NCI-H2171 treated with DMSO at 0.1 percent for 48 hours (cell line): ENCODE data around the gene MPEG1.

Experiments used
- DNase-seq: peaks from one replicate; lab custom pipeline; 2025; lab: John Stamatoyannopoulos, UW

Gene MPEG1

DNA sequence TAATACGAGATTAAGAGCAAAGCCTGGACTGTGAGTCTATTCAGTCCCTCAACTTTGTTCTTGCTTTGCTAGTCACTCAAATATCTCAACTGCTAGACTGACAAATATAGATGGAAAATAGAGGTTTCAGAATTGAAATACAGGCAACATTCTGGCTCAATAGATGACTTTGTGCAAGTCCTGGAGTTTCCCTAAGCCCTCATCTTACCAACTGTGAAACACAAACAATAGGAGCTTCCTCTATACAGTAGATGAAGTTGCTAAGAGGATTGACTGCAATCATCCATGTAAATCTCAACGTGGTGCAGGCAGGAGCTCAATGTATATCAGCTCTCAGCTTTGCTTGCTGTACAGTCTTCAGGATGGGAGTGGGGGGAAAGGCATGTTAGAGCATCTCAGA, 6.2 kb upstream of the MPEG1 start:
- DNase-seq: no peak

DNA sequence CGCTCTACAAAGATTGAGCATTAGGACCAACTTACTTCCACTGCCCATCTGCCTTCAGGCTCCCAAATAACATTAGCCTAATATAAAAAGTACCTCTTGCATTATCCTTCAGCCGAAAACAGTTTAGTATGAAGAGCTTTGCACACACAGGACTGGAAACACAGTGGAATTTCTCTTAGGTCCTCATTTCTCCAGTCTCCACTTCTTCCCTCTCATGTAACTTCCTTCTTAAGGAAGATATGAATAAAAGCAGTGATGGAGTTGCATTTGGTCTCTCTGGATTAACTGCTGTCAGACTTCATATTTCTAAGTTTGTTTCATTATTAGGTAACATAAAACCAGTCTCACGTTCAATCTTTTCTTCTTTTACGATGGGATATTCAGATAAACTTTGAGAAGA, 5.6 kb upstream of the MPEG1 start:
- no peak for DNase-seq

DNA sequence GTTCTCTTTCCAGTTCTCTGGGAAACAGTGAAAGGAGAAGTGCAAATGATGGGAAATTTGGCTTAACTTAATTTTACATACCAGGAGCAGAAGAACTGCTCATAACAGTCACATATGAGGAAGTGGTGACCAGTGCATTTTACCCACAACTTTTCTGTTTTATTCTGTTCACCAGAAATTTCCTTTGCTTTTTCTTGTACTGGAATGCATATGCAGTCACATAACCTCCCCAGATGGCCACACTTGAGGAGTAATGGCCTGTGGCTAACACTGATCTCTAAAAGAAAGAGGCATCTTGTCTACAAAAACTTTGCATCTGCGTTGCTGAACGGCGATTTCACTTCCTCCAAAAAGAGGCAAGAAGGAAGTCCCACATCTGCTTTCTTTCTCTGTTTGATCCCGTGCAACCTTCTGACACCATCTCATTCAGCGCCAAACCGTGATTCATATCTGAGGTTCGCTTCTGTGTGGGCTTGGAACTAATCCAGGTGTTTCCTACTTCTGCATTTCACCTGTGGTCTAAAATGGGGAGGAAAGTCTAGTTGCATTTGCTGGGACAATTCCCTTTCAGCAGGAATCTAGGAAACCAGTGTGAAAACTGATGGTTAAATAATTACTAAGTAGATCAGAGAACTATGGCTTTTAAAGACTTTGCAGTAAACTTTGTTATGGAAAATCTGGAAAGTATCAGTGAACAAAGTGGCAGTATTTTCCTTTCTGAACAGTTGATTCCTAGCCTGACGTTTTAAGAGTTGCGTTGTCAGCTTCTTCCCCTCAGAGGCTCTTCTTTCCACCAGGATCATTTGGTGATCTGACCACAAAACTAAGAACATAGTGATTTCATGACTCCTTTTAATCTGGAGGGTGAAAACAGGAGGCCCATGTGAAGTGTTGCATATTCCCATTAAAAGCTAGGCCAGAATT, 4.2 kb upstream of the MPEG1 start:
- DNase-seq: no peak

DNA sequence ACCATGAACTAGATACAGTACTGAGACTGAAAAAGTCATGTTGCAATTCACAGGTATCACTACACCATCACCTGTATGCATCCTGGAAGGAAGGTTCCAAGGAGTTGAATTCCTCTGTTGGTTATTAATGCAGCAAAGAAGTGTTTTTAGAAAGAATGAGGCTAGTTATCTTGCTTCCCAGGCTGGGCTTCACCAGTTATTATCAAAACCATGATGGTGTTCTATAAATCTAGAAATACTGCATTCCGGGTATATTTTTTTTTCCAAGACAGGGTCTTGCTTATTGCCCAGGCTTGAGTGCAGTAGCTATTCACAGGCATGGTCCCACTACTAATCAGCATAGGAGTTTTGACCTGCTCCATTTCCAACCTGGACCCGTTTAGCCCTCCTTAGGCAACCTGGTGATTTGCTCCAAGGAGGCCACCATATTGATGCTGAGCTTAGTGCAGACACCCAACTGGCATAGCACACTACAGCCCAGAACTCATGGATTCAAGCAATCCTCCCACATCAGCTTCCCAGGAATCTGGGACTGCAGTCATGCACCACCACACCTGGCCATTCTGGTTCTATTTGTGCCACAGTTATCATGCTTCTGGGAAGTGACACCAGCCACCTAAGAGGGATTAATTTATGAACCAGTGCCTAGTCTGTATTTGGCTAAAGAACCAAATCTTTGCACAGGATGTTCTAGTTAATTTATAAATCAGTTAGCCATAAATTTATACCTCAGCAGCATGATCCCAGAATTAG, 1.6 kb upstream of the MPEG1 start:
- DNase-seq: no peak

- DNase-seq: no peak
These were observed 505 bp downstream of the MPEG1 start for GRCh38 chr11:59212222-59212621.

DNA sequence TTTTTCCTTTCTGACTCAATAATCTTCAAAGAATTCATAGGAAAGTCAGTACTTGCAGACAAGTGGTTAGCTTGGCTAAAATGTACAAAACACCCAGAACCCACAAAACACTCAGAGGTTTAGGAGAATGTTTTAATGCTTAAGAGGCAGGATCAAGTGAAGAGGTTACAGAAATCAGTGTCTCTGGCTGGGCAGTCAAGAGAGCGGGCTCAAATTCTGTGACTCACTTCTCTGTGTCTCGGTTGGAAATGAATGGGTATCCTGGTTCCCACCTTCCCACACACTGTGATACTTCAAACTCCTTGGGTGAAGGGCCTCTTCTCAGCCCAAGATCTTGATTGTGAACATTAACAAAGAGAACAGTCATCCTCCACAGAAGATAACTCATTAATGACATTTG, 3.8 kb downstream of the MPEG1 start:
- no peak for DNase-seq

GRCh38 chr11:59207988-59208451, 4.7 kb downstream of the MPEG1 start:
- DNase-seq: no peak

DNA sequence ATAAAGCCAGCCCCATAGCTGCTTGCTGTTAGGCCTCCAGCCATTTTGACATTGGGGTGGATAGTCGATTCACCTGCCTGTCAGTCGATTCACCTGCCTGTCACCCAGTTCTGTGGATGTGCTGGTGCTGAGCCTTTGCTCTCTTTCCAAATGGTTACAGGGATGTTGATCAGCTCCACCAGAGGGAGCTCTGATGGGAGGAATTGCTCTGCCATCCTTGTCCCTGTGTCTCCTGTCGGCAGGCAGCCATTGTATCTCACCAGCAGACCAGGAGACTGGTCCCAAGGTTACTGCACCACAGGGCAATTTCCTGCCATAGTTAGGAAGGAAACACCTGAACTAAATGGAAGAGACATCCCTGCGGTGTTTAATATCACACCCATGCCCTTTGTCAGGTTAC, 6.1 kb downstream of the MPEG1 start:
- DNase-seq: no peak

DNA sequence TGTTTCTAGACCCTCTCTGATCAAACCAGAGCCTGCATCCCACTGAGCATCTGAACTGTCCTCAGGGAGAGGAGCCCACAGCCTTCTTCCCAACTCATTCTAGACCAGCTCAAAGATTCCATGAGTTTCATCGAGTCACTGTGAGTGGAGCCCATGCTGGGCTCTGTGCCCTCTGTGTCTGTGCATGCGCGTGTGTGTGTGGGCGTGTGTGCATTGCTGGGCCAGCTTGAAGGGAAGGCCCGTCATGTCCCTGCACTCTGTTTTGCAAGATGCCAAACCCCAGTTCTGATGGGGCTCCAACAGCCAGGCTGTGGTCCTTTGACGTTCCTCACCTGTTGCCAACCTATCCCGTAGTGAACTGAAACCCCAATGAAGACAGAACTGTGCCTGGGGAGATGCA, 7.1 kb downstream of the MPEG1 start:
- DNase-seq: no peak

- no peak for DNase-seq
These were observed 8.0 kb downstream of the MPEG1 start for GRCh38 chr11:59204746-59205145.

- no peak for DNase-seq
These were observed 11.4 kb downstream of the MPEG1 start for GRCh38 chr11:59201353-59201752.

DNA sequence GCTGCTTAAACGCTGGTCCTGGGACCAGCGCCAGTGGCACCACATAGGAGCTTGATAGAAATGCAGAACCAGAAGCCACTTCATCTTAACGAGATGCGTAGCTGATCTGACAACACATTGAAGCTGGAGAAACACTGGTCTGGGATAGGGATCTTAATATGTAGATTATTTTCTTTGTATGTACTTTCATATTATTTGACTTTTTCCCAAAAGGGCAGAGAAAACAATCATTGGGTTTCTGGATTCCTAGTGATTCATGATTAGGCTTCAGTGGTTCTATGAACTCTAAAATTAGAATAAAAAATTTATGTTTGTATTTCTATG, 12.3 kb downstream of the MPEG1 start:
- DNase-seq: no peak

- DNase-seq: no peak
These were observed 12.9 kb downstream of the MPEG1 start for GRCh38 chr11:59199546-59200422.

GRCh38 chr11:59198726-59199125, 14.0 kb downstream of the MPEG1 start:
- DNase-seq: no peak

DNA sequence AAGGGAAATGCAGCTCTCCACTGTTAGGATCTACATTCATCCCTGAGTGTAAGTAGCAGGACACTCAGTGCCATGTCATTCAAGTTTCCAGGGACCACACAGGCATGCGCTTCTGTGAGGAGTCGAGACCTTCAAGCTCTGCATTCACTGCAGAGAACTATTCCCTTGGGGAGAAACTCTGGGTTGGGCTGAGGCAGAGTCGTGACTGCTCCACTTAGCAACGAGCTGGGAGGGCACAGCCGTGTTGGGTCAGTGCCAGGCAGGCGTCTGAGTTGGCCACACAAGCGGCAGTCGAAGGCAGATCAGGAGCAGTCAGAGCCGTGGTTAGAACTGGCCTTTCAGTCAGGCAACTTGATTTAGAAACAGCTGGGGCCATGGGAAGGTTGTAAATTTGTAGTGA, 14.7 kb downstream of the MPEG1 start:
- no peak for DNase-seq

GRCh38 chr11:59196777-59197176, 15.9 kb downstream of the MPEG1 start:
- DNase-seq: no peak

- DNase-seq: no peak
These were observed 17.1 kb downstream of the MPEG1 start for GRCh38 chr11:59195586-59195985.

- no peak for DNase-seq
These were observed 19.1 kb downstream of the MPEG1 start for GRCh38 chr11:59193587-59194130.

- DNase-seq: no peak
These were observed 20.2 kb downstream of the MPEG1 start for GRCh38 chr11:59192446-59193020.

- DNase-seq: no peak
These were observed 20.8 kb downstream of the MPEG1 start for GRCh38 chr11:59191890-59192289.

DNA sequence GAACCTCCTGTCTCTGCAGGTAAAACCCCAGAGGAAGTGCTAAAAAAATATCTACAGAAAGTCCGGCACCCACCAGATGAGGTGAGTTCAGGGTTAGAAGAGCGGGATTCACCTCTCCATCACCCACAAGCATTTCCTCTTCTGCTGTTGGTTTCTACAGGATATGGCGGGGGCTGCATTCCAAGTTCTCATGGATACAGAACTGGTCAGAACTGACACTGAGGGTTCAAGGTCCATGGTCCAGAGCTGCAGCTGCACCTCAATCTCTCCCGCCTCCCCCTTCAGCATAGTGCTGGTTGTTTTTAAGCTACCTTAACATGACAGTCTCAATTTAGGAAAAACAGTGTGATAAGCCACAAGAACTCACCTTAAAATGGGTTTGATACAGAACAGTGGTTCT, 21.6 kb downstream of the MPEG1 start:
- DNase-seq: no peak

GRCh38 chr11:59189986-59190385, 22.7 kb downstream of the MPEG1 start:
- no peak for DNase-seq
